ENCODE data around the gene PUSL1.

DNA sequence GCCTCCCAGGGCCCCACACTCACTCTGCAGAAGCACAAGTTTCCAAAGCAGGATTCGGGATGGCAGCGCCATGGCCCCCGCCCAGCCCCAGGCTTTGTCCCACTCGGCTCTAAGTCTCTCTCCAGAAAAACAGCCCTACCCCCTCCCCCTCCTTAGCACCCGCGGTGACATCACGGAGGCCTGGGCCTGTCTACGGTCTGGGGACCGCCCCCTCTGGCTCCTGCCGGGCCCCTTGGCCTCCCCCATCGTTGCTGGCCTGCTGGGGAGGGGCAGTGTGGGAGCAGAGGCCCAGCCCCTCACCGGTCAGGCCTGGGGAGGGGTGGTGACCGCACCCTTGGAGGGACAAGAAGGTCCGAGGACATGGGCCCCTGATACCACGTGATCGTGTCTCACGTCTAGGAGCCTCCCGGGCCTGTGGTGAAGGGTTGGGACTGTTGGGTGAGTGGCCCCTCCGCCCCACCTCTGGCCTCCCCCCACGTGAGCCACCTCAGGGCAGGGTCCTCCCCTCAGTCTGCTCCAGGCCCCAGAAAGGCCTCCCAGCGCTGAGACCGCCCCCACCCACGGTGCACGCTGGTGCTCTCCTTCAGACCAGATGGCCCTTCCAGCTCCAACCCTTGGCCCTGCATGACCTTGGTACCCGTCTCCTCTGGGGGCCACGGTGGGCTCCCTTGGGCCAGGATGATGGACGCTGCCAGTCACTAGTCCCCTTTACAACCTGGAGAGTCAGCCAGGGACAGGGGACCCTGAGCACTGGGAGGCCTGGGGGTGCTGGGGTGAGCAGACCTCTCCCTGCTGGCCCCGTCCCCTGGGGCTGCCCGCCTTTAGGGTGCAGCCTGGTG, 50.3 kb downstream of the PUSL1 start, which contains the start of gene MXRA8:
- TF ChIP-seq, protein P1, sequence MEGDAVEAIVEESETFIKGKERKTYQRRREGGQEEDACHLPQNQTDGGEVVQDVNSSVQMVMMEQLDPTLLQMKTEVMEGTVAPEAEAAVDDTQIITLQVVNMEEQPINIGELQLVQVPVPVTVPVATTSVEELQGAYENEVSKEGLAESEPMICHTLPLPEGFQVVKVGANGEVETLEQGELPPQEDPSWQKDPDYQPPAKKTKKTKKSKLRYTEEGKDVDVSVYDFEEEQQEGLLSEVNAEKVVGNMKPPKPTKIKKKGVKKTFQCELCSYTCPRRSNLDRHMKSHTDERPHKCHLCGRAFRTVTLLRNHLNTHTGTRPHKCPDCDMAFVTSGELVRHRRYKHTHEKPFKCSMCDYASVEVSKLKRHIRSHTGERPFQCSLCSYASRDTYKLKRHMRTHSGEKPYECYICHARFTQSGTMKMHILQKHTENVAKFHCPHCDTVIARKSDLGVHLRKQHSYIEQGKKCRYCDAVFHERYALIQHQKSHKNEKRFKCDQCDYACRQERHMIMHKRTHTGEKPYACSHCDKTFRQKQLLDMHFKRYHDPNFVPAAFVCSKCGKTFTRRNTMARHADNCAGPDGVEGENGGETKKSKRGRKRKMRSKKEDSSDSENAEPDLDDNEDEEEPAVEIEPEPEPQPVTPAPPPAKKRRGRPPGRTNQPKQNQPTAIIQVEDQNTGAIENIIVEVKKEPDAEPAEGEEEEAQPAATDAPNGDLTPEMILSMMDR (IDR thresholded peaks at IDR 0.05; ENCODE audit: extremely low read depth in 1 of 2, insufficient read depth in 1 of 2, low read depth in 1 of 2, low read length in 2 of 2) = no peak
- TF ChIP-seq POLR2AphosphoS5 (IDR thresholded peaks at IDR 0.05; ENCODE audit: insufficient read depth, low read depth, low read length) (no peak), GATA2 (IDR thresholded peaks at IDR 0.05; ENCODE audit: insufficient read depth, insufficient read length, low read depth, low read length) (no peak), EZH2 (IDR thresholded peaks at IDR 0.05; ENCODE audit: borderline replicate concordance, low read depth, low read length, severe bottlenecking) (no peak), POLR2A (IDR thresholded peaks at IDR 0.05; ENCODE audit: low read depth, low read length) (no peak), MYC (IDR thresholded peaks at IDR 0.05; ENCODE audit: low read depth, low read length) (no peak)
- TF ChIP-seq, protein P2, sequence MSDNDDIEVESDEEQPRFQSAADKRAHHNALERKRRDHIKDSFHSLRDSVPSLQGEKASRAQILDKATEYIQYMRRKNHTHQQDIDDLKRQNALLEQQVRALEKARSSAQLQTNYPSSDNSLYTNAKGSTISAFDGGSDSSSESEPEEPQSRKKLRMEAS (IDR thresholded peaks at IDR 0.05; ENCODE audit: insufficient read depth, insufficient read length) = no peak
